ENCODE data around the gene MT1M. TPM values are rescaled to one million over a fixed set of nuclear protein-coding genes. Genes with fewer than 3 reads are reported as not detected.

The MT1M gene
- total and polyA plus RNA-seq, 2 donors from 2014 or later, result 15.3 to 27.9 TPM

GRCh38 chr16:56634715-56635440 lies 2.4 kb downstream of the MT1M start:
- H3K9me3 ChIP-seq (ENCODE audit: control insufficient read depth in 2 of 3, insufficient read depth in 1 of 3, low read length in 3 of 3), result no peaks in the 10 kb centered on the region
- no peak overlapping the region for H3K27ac ChIP-seq (ENCODE audit: low read depth in 2 of 2, low read length in 2 of 2)
- no peak overlapping the region for H3K9ac ChIP-seq (ENCODE audit: low read length in 3 of 3)
- FAIRE-seq (no peak), DNase-seq (no peak)
- H3K27me3 ChIP-seq (ENCODE audit: control insufficient read depth, insufficient read depth, low read length), result peaks cover 67% of the 10 kb centered on the region
- no peak for TF ChIP-seq CTCF (IDR thresholded peaks at IDR 0.05; ENCODE audit: borderline replicate concordance, extremely low read depth, insufficient read depth)
- peaks cover 0 to 15% (median 0%) of the 10 kb centered on the region in 3 donors for H3K4me1 ChIP-seq (ENCODE audit: control insufficient read depth in 2 of 3, insufficient read depth in 2 of 3, low read depth in 1 of 3, low read length in 3 of 3)
- H3K36me3 ChIP-seq (ENCODE audit: control insufficient read depth in 2 of 3, insufficient read depth in 3 of 3, low read length in 3 of 3), result no peaks in the 10 kb centered on the region
- intact Hi-C loops (cut with DNase I), result no loop called here
- H3K4me3 ChIP-seq (ENCODE audit: low read length in 3 of 3), result no peak overlapping the region

GRCh38 chr16:56635441-56635967 lies 3.0 kb downstream of the MT1M start:
- TF ChIP-seq CTCF (IDR thresholded peaks at IDR 0.05; ENCODE audit: borderline replicate concordance, extremely low read depth, insufficient read depth), result no peak
- no peak overlapping the region for H3K27ac ChIP-seq (ENCODE audit: low read depth in 2 of 2, low read length in 2 of 2)
- no peak overlapping the region for H3K9ac ChIP-seq (ENCODE audit: low read length in 3 of 3)
- H3K36me3 ChIP-seq (ENCODE audit: control insufficient read depth in 2 of 3, insufficient read depth in 3 of 3, low read length in 3 of 3), result no peaks in the 10 kb centered on the region
- H3K4me3 ChIP-seq (ENCODE audit: low read length in 3 of 3), result no peak overlapping the region
- DNase-seq, result no peak
- intact Hi-C loops (cut with DNase I), result no loop called here
- H3K9me3 ChIP-seq (ENCODE audit: control insufficient read depth in 2 of 3, insufficient read depth in 1 of 3, low read length in 3 of 3), result no peaks in the 10 kb centered on the region
- FAIRE-seq, result no peak
- H3K27me3 ChIP-seq (ENCODE audit: control insufficient read depth, insufficient read depth, low read length), result peaks cover 72% of the 10 kb centered on the region
- H3K4me1 ChIP-seq (ENCODE audit: control insufficient read depth in 2 of 3, insufficient read depth in 2 of 3, low read depth in 1 of 3, low read length in 3 of 3), result peaks cover 0 to 15% (median 0%) of the 10 kb centered on the region in 3 donors

- Histone ChIP-seq H3K27ac (ENCODE audit: low read depth in 2 of 2, low read length in 2 of 2) (no peak overlapping the region), H3K4me1 (ENCODE audit: control insufficient read depth in 2 of 3, insufficient read depth in 2 of 3, low read depth in 1 of 3, low read length in 3 of 3) (peaks cover 0 to 14% (median 0%) of the 10 kb centered on the region in 3 donors), H3K27me3 (ENCODE audit: control insufficient read depth, insufficient read depth, low read length) (peaks cover 75% of the 10 kb centered on the region), H3K36me3 (ENCODE audit: control insufficient read depth in 2 of 3, insufficient read depth in 3 of 3, low read length in 3 of 3) (no peaks in the 10 kb centered on the region), H3K9ac (ENCODE audit: low read length in 3 of 3) (no peak overlapping the region), H3K9me3 (ENCODE audit: control insufficient read depth in 2 of 3, insufficient read depth in 1 of 3, low read length in 3 of 3) (no peaks in the 10 kb centered on the region), H3K4me3 (ENCODE audit: low read length in 3 of 3) (no peak overlapping the region)
- DNase-seq, result no peak
- TF ChIP-seq CTCF (IDR thresholded peaks at IDR 0.05; ENCODE audit: borderline replicate concordance, extremely low read depth, insufficient read depth), result no peak
- FAIRE-seq, result no peak
- intact Hi-C loops (cut with DNase I), result no loop called here
Measured at GRCh38 chr16:56636616-56637413, 4.4 kb downstream of the MT1M start.

Data from kidney (tissue), 14 donors.